Bronchial epithelial cell (primary cell): ENCODE data around the gene CDK3. TPM values are rescaled to one million over a fixed set of nuclear protein-coding genes. Genes with fewer than 3 reads are reported as not detected.

Experiments
- DNase-seq: peaks from one replicate; pipeline ENCODE4 v3.0.0-alpha.2; 2010; ENCODE audit warnings: low read depth
- FAIRE-seq: peaks from 2 replicates; lab custom pipeline; 2011; peaks lifted over from hg19 to GRCh38; lab: Jason Lieb, UNC
- H3K27me3 ChIP-seq: 2 replicates; pipeline ENCODE4 v1.5.1; 2011; ENCODE audit warnings: low read length; ENCODE audit not compliant: control insufficient read depth, insufficient read depth
- H3K36me3 ChIP-seq: 2 replicates; pipeline ENCODE4 v1.5.1; 2011; ENCODE audit warnings: low read length; ENCODE audit not compliant: control insufficient read depth, insufficient read depth
- H3K4me3 ChIP-seq: 2 replicates; pipeline ENCODE4 v1.5.1; 2011; ENCODE audit warnings: mild to moderate bottlenecking, low read depth, low read length, control low read depth
- CTCF ChIP-seq: IDR thresholded peaks from 2 replicates; pipeline ENCODE4 v1.5.1; 2011; ENCODE audit warnings: mild to moderate bottlenecking, moderate library complexity, low read length, control low read depth, inconsistent platforms; ENCODE audit not compliant: insufficient read depth, severe bottlenecking
- total RNA-seq: library from RNA; depleted of rRNA; stranded (reverse); fragments of >200 nt; gene quantifications from 2 replicates; pipeline ENCODE4 v1.2.1, GENCODE V29; 2014

CDK3 gene
- total RNA-seq, 1 donor from 2014 or later = 1.3 TPM

GRCh38 chr17:76005263-76006149 is 4.9 kb downstream of the CDK3 start:
- FAIRE-seq (no peak), DNase-seq (peak; percentile 51)

GRCh38 chr17:76007131-76007849 is 6.6 kb downstream of the CDK3 start:
- FAIRE-seq (no peak), DNase-seq (no peak)
- Histone ChIP-seq H3K27me3 (no peaks in the 10 kb centered on the region), H3K36me3 (peaks cover 21% of the 10 kb centered on the region), H3K4me3 (no peak overlapping the region)
- no peak for TF ChIP-seq CTCF

More at GRCh38 chr17:76005263-76006149, 4.9 kb downstream of the CDK3 start:
- Histone ChIP-seq H3K27me3 (no peaks in the 10 kb centered on the region), H3K36me3 (peaks cover 8% of the 10 kb centered on the region), H3K4me3 (no peak overlapping the region)
- TF ChIP-seq CTCF = peak; percentile 74

- no peak overlapping the region for H3K4me3 ChIP-seq
- FAIRE-seq (no peak), DNase-seq (no peak)
- no peak for TF ChIP-seq CTCF
- H3K27me3 ChIP-seq = no peaks in the 10 kb centered on the region
- H3K36me3 ChIP-seq = peaks cover 21% of the 10 kb centered on the region
Measured at GRCh38 chr17:76007850-76008165, 7.2 kb downstream of the CDK3 start.

GRCh38 chr17:76008208-76008607 is 7.6 kb downstream of the CDK3 start:
- no peak for DNase-seq
- peaks cover 20% of the 10 kb centered on the region for H3K36me3 ChIP-seq

GRCh38 chr17:76008630-76009425 is 8.2 kb downstream of the CDK3 start:
- no peak for DNase-seq
- TF ChIP-seq CTCF = no peak
- no peak overlapping the region for H3K4me3 ChIP-seq
- H3K36me3 ChIP-seq = peaks cover 24% of the 10 kb centered on the region
- H3K27me3 ChIP-seq = no peaks in the 10 kb centered on the region
- FAIRE-seq = no peak

More at GRCh38 chr17:76008208-76008607, 7.6 kb downstream of the CDK3 start:
- Histone ChIP-seq H3K4me3 (no peak overlapping the region), H3K27me3 (no peaks in the 10 kb centered on the region)
- no peak for FAIRE-seq
- TF ChIP-seq CTCF = no peak
